DND-41 (cell line): Measurements from ENCODE around the gene DPYD.

Source experiments
- ATAC-seq: fragments of 200-7000 bp; cut with Tn5 transposase; 3 replicates; pipeline ENCODE4 v1.9.1; 2021; ENCODE audit warnings: low read depth; ENCODE audit not compliant: insufficient read depth
- DNase-seq: peaks from one replicate; pipeline ENCODE4 v3.0.0-alpha.2; 2020
- H2AFZ ChIP-seq: 2 replicates; pipeline ENCODE4 v1.6.0; 2012; ENCODE audit warnings: low read depth, low read length
- H3K27ac ChIP-seq: 2 replicates; pipeline ENCODE4 v1.5.1; 2012; ENCODE audit warnings: low read length, inconsistent platforms
- H3K27me3 ChIP-seq: fragments of 200-600 bp; sonication (generic); 2 replicates; pipeline ENCODE4 v1.6.0; 2012; ENCODE audit warnings: low read length, mild to moderate bottlenecking, inconsistent platforms; ENCODE audit not compliant: insufficient read depth, poor library complexity
- H3K36me3 ChIP-seq: 2 replicates; pipeline ENCODE4 v1.5.1; 2012; ENCODE audit warnings: low read length, inconsistent platforms; ENCODE audit not compliant: insufficient read depth
- H3K4me1 ChIP-seq: 2 replicates; pipeline ENCODE4 v1.5.1; 2012; ENCODE audit warnings: mild to moderate bottlenecking, low read length; ENCODE audit not compliant: insufficient read depth
- H3K4me2 ChIP-seq: 2 replicates; pipeline ENCODE4 v1.6.0; 2012; ENCODE audit warnings: mild to moderate bottlenecking, moderate library complexity, low read length, inconsistent platforms; ENCODE audit not compliant: insufficient read depth
- H3K4me3 ChIP-seq, 2 experiments: fragments of 200-600 bp in 1 of 2; shearing (Covaris generic) in 1 of 2; 2 replicates each; pipeline ENCODE4 v1.5.1; 2012 to 2016; ENCODE audit warnings: inconsistent platforms in 2 of 2, low read length in 2 of 2, mild to moderate bottlenecking in 2 of 2, low read depth in 1 of 2, moderate library complexity in 1 of 2
- H3K79me2 ChIP-seq: 2 replicates; pipeline ENCODE4 v1.6.0; 2012; ENCODE audit warnings: low read length, inconsistent platforms; ENCODE audit not compliant: insufficient read depth
- H3K9ac ChIP-seq: 2 replicates; pipeline ENCODE4 v1.6.0; 2012; ENCODE audit warnings: low read depth, mild to moderate bottlenecking, inconsistent platforms, low read length, moderate library complexity
- H3K9me3 ChIP-seq: 2 replicates; pipeline ENCODE4 v1.5.1; 2012; ENCODE audit warnings: low read length, moderate library complexity, mild to moderate bottlenecking, inconsistent platforms; ENCODE audit not compliant: insufficient read depth, severe bottlenecking
- H4K20me1 ChIP-seq: 2 replicates; pipeline ENCODE4 v1.6.0; 2012; ENCODE audit warnings: low read length; ENCODE audit not compliant: insufficient read depth
- EZH2 ChIP-seq: IDR thresholded peaks from 3 replicates; pipeline ENCODE4 v1.6.1; 2012; ENCODE audit warnings: borderline replicate concordance, low read depth, mild to moderate bottlenecking, moderate library complexity, low read length, inconsistent platforms; ENCODE audit not compliant: severe bottlenecking
- TF ChIP-seq, protein P1 (sequence below): IDR thresholded peaks from 2 replicates; pipeline ENCODE4 v1.5.1; 2012; ENCODE audit warnings: borderline replicate concordance, low read length, moderate library complexity, mild to moderate bottlenecking; ENCODE audit not compliant: poor library complexity, severe bottlenecking; ENCODE audit errors: extremely low read depth

DPYD gene

DNA sequence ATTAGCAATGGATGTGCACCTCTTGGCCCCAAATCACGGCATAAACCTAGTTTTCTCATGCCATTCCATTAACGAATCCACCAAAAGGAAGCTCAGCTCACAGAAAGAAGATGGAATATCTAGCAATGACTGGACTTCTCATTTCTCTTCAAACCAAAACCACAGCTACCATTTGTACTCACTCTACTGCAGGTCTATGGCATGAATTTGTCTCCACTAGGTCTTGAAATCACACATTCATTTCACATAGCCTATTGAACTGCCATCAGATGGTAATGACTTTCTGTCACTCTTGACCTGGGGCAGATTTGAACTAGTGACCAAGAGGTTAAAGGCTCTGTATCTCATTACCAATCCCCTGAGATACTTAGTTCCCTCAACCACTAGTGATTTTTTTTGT lies 382.7 kb downstream of the DPYD start:
- Histone ChIP-seq H3K79me2 (no peaks in the 10 kb centered on the region), H4K20me1 (no peaks in the 10 kb centered on the region), H2AFZ (no peak overlapping the region), H3K27me3 (no peaks in the 10 kb centered on the region), H3K4me3 (no peak overlapping the region), H3K9me3 (no peaks in the 10 kb centered on the region), H3K27ac (no peak overlapping the region), H3K4me1 (no peaks in the 10 kb centered on the region), H3K9ac (no peak overlapping the region), H3K36me3 (peaks cover 6% of the 10 kb centered on the region; the same call in 1 of the 2 replicates), H3K4me2 (no peak overlapping the region)
- DNase-seq (no peak), ATAC-seq (no peak)
- no peak for TF ChIP-seq EZH2
- TF ChIP-seq, protein P1, sequence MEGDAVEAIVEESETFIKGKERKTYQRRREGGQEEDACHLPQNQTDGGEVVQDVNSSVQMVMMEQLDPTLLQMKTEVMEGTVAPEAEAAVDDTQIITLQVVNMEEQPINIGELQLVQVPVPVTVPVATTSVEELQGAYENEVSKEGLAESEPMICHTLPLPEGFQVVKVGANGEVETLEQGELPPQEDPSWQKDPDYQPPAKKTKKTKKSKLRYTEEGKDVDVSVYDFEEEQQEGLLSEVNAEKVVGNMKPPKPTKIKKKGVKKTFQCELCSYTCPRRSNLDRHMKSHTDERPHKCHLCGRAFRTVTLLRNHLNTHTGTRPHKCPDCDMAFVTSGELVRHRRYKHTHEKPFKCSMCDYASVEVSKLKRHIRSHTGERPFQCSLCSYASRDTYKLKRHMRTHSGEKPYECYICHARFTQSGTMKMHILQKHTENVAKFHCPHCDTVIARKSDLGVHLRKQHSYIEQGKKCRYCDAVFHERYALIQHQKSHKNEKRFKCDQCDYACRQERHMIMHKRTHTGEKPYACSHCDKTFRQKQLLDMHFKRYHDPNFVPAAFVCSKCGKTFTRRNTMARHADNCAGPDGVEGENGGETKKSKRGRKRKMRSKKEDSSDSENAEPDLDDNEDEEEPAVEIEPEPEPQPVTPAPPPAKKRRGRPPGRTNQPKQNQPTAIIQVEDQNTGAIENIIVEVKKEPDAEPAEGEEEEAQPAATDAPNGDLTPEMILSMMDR = no peak

- TF ChIP-seq, protein P1 = no peak
- TF ChIP-seq EZH2 = no peak
Measured at GRCh38 chr1:97533358-97533757, 387.5 kb downstream of the DPYD start.

GRCh38 chr1:97529600-97529999 lies 391.2 kb downstream of the DPYD start:
- H3K79me2 ChIP-seq = no peaks in the 10 kb centered on the region
- H3K27me3 ChIP-seq = no peaks in the 10 kb centered on the region
- no peak for ATAC-seq

More at GRCh38 chr1:97533358-97533757, 387.5 kb downstream of the DPYD start:
- no peaks in the 10 kb centered on the region for H3K27me3 ChIP-seq
- no peaks in the 10 kb centered on the region for H3K9me3 ChIP-seq
- H3K27ac ChIP-seq = no peak overlapping the region
- H2AFZ ChIP-seq = no peak overlapping the region
- no peaks in the 10 kb centered on the region for H4K20me1 ChIP-seq
- no peaks in the 10 kb centered on the region for H3K36me3 ChIP-seq
- H3K79me2 ChIP-seq = no peaks in the 10 kb centered on the region
- no peak overlapping the region for H3K9ac ChIP-seq
- ATAC-seq (no peak), DNase-seq (no peak)
- no peaks in the 10 kb centered on the region for H3K4me1 ChIP-seq
- H3K4me3 ChIP-seq = no peak overlapping the region
- no peak overlapping the region for H3K4me2 ChIP-seq

More at GRCh38 chr1:97529600-97529999, 391.2 kb downstream of the DPYD start:
- Histone ChIP-seq H3K4me1 (no peaks in the 10 kb centered on the region), H3K27ac (no peak overlapping the region), H3K4me2 (no peak overlapping the region), H3K4me3 (no peak overlapping the region), H2AFZ (no peak overlapping the region), H4K20me1 (no peaks in the 10 kb centered on the region), H3K9ac (no peak overlapping the region), H3K9me3 (no peaks in the 10 kb centered on the region), H3K36me3 (no peaks in the 10 kb centered on the region)
- DNase-seq = no peak
- TF ChIP-seq, protein P1 = no peak
- no peak for TF ChIP-seq EZH2
